NCI-H446 (cell line): ENCODE results near the gene SLC2A4RG.
"Not testable (repeated sequence)": the region's sequence is repeated elsewhere in the genome, so short reads cannot be mapped to it uniquely, and the experiment has no call there.

Experiments
- DNase-seq, 2 experiments: peaks; one replicate each; lab custom pipeline; 2025; lab: John Stamatoyannopoulos, UW

SLC2A4RG gene

DNA sequence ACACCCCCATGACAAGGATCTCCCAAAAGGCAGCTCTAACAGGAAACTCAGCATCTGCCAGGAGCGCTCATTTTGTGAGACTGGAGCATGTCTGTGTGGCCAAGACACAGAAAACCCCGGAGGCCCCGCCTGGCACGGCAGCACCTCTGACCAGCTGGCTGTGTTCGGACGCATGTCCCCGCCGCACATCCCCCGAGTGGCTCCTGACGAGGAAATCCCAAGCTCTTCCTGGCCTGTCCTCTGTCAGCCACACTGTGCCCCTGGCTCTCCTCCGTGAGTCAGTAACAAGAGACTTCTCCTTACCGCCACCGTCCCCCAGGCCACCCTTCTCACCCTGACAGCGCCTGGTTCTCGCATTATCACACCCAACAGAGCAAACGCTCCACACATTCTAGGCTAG lies 14.4 kb downstream of the SLC2A4RG start:
- no peak for DNase-seq

DNA sequence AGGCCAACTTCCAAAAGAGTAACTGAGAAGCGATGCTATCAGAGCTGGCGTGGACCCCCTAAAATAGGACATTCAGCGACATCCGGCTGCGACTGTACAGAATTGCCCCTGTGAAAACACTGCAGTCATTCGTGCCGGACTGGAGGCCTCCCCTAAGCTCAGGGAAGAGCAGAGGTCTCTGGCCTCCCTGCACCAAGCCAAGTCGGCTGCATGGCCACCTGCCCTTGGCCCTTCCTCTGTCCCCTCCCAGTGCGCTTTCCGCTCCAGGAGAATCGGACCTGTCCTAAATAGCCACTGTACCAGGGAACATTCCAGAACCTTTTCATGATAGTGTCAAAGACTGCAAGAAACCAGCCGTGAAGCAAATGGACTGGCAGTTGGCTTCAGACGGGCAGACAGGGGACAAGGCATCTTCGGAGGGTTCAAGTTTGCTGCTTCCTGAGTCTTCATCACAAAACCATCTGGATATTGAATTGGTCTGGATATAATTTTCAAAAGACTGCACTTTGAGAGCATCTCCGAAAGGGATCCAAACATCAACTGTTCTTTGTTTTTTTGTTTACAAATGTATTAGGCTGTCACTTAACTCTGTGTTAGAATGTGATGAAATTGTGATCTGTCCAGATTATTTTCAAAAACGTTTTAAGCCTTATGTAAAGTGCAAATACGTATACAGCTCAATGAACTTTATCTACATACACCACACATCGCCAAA lies 16.5 kb downstream of the SLC2A4RG start:
- no peak for DNase-seq

DNA sequence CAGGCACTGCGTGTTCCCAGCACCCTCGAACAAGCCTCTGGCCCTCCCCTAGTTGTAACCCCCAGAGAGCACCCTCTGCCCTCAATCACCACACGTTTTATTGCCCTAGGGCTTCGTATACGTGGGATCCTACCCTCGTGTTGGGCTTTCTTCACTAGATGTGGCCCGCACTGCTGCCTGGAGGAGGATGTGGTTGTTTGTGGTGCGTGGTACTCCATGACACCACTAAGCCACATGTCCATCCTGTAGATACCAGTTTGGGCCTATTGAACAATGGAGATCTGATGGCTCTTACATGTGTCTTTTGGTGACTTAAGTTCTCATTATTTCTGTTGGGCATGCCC lies 17.0 kb downstream of the SLC2A4RG start:
- DNase-seq: no peak

DNA sequence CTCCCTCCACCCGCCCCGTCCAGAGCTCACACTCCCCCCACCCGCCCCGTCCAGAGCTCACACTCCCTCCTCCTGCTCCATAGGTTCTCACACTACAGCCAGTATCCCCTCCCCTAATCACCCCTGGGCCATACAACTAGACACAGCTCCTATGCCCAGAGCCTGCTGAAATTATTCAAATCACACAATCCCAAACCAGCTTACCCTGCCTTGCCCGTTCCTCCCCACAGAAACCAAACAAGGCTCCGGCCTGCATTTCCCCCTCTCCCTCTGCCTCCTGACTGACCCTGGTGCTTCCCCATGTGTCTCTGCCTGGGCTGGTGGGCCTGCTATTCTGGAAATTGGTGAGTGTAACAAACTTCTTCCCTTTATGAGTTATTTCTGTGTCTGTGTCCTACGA lies 18.6 kb downstream of the SLC2A4RG start:
- no peak for DNase-seq

DNA sequence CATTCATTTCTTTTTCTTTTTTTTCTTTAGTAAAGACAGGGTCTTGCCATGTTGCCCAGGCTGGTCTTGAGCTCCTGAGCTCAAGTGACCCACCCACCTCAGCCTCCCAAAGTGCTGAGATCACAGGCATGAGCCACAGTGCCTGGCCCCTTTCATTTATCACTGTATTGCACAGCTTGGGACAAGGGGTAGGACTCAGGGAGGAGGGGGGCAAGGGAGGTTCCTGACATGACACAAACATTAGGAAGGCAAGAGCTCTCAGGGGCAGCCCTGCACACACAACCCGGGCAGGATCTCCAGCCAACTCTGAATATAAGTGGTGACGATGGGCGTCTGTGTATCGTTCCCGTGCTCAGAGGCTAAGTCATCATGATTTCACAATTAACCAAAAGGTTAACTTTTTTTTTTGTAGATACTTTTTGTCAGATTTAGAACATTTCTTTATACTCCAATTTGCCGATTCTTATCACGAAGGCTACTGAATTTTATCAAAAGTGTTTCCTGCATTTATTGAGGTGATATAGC lies 19.9 kb downstream of the SLC2A4RG start:
- no peak for DNase-seq

DNA sequence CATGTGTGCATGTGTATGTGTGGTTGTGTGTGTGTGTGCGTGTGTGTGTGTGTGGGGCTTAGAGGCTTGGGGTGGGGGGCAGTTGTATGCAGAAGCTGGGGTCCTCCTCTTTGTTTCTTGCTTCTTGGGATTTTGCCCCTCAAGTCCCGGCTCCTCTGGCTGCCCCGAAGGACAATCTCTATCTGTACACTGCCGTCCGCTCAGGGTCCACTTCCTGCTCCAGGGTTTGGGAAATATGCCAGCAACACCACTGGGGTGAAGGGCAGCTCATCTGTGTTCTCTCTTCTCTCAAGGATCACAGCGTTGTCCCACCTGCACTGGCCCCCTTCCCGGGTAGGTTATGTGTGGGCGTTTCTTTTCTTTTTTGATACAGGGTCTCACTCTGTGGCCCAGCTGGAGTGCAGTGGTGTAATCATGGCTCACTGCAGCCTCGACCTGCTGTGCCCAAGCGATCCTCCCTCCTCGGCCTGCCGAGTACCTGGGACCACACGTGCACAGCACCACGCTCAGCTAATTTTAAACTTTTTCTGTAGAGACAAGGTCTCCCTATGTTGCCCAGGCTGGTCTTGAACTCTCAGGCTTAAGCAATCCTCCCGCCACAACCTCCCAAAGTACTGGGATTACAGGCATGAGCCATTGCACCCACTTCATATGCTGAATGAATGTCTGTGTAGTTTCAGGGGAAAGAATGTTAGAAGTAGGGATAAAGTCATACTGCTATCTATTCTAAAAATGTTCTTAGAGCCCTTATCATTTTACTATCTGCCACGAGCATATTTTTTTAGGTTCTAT lies 25.7 kb downstream of the SLC2A4RG start:
- DNase-seq: no peak

DNA sequence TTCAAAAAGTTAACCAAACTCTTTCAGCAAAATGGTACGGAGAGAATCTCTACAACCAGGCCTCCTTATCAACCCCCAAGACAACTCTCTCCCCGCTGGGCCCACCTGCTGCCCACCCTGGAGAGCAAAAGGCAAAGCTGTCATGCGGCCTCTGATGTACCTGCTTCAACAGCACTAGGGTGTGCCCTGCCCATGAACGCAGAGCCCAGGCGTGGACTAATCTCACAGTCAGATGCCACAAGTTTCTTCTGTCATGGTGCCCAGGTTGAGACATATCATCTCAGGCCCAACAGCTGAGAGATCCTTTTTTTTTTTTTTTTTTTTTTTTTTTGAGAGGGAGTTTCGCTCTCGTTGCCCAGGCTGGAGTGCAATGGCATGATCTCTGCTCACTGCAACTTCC lies 26.3 kb downstream of the SLC2A4RG start:
- DNase-seq: no peak

DNA sequence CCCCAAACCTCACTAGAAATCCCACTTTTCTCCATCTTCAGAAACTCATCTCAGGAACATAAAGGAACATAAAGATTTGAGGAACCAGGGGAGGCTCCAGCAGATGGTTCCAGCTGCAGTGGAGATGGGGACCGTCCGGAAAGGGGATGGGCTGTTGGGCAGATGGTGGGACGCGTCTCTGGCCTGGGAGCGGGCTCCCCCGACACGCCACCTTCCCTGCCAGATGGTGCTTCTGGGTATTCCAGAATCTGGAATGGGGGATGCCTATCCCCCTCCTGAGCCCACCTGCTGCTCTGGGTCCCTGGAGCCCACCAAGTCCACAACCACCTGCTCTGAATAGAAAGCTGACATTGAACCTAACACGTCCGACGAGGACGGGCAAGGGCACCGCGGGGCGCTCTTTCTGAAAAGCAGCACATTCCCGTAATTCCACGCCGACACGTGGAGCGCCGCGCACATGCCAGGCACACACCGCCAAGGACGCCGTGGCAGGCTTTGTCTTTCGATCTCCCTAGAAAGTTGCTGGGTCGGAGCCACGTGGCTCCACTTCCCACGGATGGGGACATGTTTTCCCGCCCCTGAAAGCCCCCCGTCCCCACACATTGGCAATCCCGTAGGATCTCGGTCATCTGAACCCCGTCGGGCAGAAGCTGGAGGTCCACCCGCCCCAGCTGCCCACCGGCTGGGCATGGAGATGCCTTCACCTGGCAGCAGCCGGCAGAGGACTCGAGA lies 27.3 kb downstream of the SLC2A4RG start:
- no peak for DNase-seq

DNA sequence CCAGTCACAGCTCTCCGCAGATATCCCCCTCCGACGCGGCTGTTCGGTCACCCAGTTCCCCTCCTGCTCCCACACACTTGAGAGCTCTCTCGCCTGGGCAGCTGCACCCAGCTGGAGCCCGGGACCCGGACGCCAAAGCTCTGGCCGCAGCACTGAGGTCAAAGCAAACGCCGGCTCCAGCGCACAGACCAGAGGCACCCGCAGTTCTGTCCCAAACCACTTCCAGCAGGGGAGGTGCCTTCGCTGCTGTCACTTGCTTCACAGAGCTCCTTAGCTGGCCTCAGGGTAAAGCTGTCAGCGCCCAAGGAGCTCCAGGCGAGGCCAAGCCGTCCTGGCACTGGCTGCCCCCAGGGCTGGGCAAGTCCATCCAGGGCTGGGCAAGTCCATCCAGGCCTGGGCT lies 27.9 kb downstream of the SLC2A4RG start:
- DNase-seq: no peak

DNA sequence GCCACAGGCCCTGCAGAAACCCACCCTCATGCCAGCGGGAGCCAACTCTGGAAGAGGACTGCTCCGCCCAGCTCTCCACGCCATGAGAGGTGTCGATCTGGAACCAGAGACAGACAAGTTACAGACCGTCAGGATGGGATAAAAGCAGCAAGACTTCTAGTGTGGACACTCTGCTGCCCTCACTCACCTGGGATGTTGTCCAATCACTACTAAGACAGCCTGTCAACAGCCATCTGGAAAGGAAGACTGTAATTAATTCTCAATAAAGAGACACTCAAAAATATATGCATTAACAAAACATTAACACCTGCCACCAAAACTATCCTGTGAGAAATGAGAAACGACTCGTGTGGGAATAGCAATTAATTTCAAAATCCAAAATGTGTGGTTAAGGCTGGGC lies 28.3 kb downstream of the SLC2A4RG start:
- DNase-seq: no peak

DNA sequence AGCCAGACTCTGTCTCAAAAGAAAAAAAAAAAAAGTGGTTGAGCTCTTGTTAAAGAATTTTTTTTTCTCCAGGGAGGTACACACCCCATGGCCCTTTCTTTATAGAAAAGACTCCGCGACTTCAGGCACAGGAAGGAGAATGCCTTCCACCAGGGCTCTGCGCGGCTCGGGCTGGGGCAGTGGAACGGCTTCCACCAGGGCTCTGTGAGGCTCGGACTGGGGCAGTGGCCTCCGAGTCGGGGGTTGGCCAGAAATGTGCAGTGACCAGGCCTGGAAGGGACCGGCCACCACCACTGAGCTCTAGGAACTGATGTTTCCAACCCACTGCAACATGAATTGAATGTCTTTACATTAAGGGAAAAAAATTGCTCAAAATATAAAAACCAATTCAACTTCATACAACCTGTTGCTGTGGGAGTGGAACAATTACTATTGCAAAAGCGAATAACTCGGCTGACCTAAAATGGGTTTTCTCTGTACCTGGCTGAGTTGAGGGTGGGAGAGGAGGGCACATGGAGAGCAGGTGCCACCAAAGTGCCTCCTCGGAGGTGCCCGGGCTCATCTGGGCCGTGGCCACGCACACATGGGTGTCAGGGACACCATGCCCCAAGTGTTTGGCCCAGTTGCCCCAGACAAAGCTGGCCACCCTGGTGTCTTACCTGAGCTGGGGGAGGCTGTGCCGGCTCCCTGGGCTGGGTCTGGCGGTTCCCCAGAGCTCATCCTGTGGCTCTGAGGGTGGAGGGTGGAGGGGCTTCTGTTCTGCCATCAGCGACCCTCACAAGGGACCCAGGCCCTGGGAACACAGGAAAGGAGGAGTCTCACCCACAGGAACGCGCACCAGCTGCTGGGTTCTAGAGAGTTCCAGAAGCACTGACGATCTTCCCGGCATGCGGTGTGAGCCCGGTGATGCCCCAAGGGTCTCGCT lies 29.3 kb downstream of the SLC2A4RG start:
- DNase-seq: no peak

DNA sequence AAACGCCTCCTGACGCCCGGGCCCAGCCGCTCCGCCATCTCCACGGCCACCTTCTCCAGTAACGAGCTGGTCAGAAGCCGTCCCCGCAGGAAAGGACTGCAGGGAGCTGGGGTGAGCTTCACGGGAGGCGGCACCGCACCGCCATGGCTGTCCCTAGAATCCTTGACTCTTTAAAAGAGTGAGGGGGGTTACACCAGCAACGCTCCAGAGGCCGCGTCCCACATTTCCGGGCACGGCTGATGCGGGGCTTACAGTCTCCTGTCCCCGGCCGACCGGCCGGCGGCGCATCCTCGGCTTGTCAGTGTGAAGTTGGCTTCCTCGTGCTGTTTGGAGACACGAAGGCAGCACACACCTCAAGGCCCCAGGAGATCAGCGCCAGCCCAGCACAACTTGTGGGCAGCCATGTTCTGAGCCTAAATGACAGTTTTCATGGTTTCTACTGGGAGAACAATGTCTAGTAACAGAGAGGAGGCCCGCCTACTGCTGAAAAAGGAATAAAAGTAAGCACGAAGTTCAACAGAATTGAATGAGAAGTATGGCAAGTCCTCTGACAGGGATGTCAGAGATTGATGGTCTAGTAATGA lies 30.4 kb downstream of the SLC2A4RG start:
- DNase-seq: peak in 1 of 2 experiments; percentile 26

DNA sequence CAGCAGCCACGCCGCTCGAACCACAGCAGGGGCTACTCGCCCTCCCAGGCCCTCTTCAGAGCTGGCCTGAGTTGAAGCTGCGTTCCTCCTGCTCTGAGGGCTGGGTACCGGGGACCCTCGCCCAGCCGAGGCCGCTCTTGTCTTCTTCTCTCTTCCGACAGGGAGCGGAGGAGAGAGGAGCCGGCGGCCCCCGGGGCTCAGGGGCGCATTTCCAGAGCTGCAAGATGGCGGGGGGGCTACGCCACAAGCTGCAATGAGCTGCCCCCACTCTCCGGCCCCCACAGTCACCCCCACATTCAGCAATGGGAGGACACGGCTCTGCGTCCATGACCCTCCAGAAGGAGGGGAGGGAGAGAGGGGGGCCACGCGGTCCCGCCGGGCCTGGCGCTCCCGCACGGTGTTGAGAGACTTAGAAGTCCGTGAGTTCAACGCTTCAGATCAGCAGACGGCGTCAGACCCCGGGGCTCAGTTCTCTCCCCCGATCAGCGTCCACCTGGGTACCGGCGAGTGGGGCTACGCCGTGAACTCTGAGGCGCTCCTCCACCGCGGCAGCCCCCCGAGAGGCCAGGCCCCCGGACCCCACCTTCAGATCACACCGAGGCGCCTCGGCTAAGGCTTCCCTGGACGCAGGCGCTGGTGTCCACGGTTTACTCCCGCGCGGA lies 31.6 kb downstream of the SLC2A4RG start:
- DNase-seq: no peak

DNA sequence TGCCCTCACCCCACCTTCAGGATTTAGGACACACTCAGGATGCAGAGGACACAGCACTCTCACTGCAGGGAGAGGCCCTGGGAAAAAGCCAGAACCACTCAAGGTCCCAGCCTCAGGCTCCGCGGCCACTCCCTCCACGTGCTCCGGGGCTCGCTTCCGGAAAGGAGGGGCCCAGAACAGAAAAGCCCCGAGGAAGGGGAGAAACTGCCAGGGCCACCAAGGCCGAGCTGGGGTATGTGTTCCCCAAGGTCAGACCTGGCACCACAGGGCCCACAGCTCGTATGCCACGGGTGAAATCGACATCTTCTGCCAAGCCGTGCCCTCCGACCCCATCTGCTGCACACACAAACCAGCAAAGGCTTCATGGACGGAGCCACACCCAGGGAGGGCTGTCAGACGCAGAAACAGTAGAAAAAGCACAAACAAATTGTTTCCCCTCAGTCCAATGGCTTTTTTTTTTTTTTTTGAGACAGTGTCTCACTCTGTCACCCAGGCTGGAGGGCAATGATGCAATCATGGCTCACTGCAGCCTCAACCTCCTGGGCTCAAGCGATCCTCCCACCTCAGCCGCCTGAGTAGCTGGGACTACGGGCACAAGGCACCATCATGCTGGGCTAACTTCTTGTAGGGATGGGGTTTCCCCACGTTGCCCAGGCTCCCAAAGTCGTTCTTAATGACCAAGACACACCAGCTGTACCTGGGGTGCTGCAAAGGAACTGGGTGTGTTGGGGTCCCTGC lies 33.4 kb downstream of the SLC2A4RG start:
- no peak for DNase-seq

DNA sequence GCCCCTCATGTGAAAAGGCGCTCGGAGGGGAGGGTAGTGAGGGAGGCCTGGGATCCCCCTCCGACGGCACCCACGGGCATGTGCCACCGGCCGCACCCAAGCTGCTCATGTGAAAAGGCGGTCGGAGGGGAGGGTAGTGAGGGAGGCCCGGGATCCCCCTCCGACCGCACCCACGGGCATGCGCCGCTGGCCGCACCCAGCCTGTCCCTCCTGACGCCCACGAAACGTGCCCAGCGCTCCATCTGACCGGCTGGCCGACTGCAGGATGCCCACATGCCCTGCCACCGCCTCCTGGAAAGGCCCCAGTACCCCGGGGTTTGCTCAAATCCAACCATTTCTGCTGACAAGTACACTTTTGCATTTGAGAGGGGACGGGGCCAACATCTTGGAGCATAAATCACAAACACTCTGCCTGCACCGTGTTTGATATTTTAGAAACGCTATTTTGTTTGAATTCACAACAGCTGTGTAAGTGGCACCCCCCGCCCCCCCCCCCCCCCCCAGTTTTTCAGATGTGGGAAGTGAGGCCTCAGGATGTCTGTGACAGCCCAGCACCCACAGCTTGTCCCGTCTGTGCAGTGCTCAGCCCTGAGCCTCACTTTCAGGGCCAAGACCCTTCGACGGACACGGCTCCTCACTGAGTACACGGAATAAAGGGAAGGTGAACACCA lies 34.1 kb downstream of the SLC2A4RG start:
- DNase-seq: no peak

DNA sequence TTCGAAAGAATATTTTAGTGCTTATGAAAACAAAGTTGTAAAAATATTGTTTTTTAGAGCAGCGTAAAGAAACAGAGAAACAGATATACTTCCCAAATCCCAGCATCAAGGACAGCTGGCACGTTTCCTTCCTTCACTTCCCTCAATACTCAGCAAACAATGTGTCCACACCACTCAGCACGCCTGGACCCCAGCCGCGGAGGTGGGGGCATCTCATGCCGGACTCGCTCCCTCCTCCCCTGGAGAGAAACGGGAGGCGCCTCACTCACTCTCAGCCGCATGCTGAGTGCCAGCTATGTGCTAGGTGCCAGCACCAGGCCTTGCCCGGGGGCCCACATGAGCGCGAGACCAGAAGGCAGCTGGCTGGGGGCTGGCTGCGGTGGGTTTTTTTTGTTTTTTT lies 34.7 kb downstream of the SLC2A4RG start:
- no peak for DNase-seq

DNA sequence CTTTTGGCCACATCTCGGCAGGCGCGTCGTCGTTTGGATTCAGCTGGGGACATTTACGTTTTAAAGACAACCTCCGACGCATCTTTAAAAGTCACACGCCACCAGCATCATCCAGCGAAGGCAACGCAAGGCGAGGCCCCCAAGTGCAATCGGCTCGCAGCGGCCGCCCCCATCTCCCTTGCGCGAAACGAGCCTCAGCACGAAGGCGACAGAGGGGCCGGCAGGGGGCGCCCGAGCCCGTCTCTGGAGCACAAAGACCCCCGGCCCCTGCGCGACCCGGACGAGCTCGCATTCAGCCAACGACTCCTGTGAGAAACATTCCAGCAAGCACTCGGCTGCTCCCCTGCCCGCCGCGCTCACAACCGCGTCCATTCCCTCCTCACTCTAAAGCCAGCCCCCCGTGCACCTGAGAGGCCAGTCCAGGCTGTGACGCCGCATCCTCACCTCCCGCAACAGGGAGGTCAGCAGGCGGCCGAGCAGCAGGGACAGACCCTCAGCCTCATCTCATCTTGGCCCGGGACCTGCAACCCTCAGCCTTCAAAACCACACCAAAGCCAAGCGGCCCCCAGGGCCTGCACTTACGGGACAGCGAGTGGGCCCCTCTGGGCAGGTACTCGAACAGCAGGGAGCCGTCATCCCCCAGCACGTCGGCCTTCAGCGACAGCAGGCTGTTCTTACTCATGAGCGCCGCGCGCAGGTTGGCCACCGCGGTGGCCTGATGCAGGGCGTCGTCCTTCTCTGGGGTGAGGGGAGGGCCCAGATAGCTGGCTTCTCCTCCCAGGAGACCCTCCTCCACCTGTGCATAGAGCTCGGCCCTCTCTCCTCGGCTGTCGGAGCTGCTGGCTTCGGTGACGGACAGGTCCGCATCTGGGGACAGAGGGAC lies 35.8 kb downstream of the SLC2A4RG start:
- DNase-seq: no peak

DNA sequence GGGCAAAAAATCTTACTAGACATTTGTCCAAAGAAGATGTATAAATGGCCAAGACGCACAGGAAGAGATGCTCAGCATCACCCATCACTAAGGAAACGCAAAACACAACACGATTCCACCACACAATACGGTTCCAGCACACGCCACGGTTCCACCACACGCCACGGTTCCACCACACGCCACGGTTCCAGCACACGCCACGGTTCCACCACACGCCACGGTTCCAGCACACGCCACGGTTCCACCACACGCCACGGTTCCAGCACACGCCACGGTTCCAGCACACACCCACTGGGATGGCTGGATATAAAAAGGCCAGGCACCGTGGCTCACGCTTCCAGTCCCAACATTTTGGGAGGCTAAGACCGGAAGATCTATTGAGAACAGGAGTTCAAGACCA lies 37.3 kb downstream of the SLC2A4RG start:
- not testable (repeated sequence) for DNase-seq
